GM12878 (cell line): ENCODE measurements around the gene TMIGD3. TPM values are rescaled to one million over a fixed set of nuclear protein-coding genes. Genes with fewer than 3 reads are reported as not detected.

ENCODE experiments used
- ATAC-seq: fragments of 200-7000 bp; cut with Tn5 transposase; 3 replicates; pipeline ENCODE4 v1.9.1; 2020; ENCODE audit warnings: mild to moderate bottlenecking, moderate library complexity
- BruUV-seq: library from RNA; stranded (reverse); fragments of 400-500 nt; replicated peaks from 2 replicates; lab custom pipeline; 2021; lab: Mats Ljungman, UMichigan
- CTCF ChIA-PET: fragments of 300-600 bp; sonication (Branson Sonifier 250); formaldehyde crosslinking; extraction: SDS; loops from one replicate; lab custom pipeline; 2021; ENCODE audit warnings: inconsistent platforms; lab: Yijun Ruan, JAX
- POLR2A ChIA-PET: fragments of 350-600 bp; formaldehyde crosslinking; extraction: SDS; loops from one replicate; lab custom pipeline; 2021; ENCODE audit warnings: inconsistent platforms; lab: Charles Lee
- RAD21 ChIA-PET: fragments of 300-600 bp; sonication (Branson Sonifier 250); formaldehyde crosslinking; loops from one replicate; lab custom pipeline; 2023; ENCODE audit warnings: antibody characterized with exemption; ENCODE audit not compliant: unreplicated experiment; lab: Charles Lee
- SMC1A ChIA-PET: fragments of 300-600 bp; sonication (Branson Sonifier 250); formaldehyde crosslinking; loops from one replicate; lab custom pipeline; 2023; ENCODE audit not compliant: unreplicated experiment, uncharacterized antibody; lab: Charles Lee
- DNase-seq: peaks from one replicate; pipeline ENCODE4 v3.0.0-alpha.2; 2011; ENCODE audit warnings: low read depth, low spot score
- FAIRE-seq: peaks from 3 replicates; lab custom pipeline; 2011; peaks lifted over from hg19 to GRCh38; lab: Jason Lieb, UNC
- H2AFZ ChIP-seq: 2 replicates; pipeline ENCODE4 v1.6.0; 2011; ENCODE audit warnings: low read depth, low read length, control low read depth; ENCODE audit not compliant: control insufficient read depth
- H3K27ac ChIP-seq: 2 replicates; pipeline ENCODE4 v1.5.1; 2011; ENCODE audit warnings: control low read depth; ENCODE audit not compliant: control insufficient read depth, insufficient read depth
- H3K27me3 ChIP-seq, 2 experiments: replicated peaks in 1 of 2; 2 replicates each; pipeline versions ENCODE4 v1.6.0 to v1.6.1; 2011; ENCODE audit warnings: low read length in 1 of 2; ENCODE audit not compliant: control insufficient read depth in 2 of 2, insufficient read depth in 2 of 2
- H3K36me3 ChIP-seq, 2 experiments: 2 replicates each; pipeline ENCODE4 v1.5.1; 2011; ENCODE audit warnings: low read length in 1 of 2; ENCODE audit not compliant: control insufficient read depth in 2 of 2, insufficient read depth in 2 of 2
- H3K4me1 ChIP-seq: 2 replicates; pipeline ENCODE4 v1.6.1; 2011; ENCODE audit warnings: mild to moderate bottlenecking, low read length, moderate library complexity, mixed read lengths; ENCODE audit not compliant: control insufficient read depth, insufficient read depth
- H3K4me2 ChIP-seq: 2 replicates; pipeline ENCODE4 v1.6.0; 2011; ENCODE audit warnings: control low read depth; ENCODE audit not compliant: control insufficient read depth, insufficient read depth
- H3K4me3 ChIP-seq: fragments of 200-600 bp; sonication (generic); 2 replicates; pipeline ENCODE4 v1.5.1; 2016
- H3K79me2 ChIP-seq: 2 replicates; pipeline ENCODE4 v1.6.0; 2011; ENCODE audit warnings: low read length; ENCODE audit not compliant: control insufficient read depth, insufficient read depth
- H3K9ac ChIP-seq: 2 replicates; pipeline ENCODE4 v1.8.0; 2011; ENCODE audit warnings: low read length, control low read depth, mixed read lengths; ENCODE audit not compliant: control insufficient read depth, insufficient read depth
- H3K9me3 ChIP-seq: replicated peaks from 3 replicates; pipeline ENCODE4 v1.5.1; 2011; ENCODE audit warnings: mild to moderate bottlenecking, low read length; ENCODE audit not compliant: control insufficient read depth, insufficient read depth
- H4K20me1 ChIP-seq: 2 replicates; pipeline ENCODE4 v1.6.0; 2011; ENCODE audit not compliant: control insufficient read depth, insufficient read depth
- ESRRA ChIP-seq: IDR thresholded peaks from 2 replicates; pipeline ENCODE4 v1.6.1; 2012; ENCODE audit warnings: mild to moderate bottlenecking, low read length, improper control_type of control experiment
- ETV6 ChIP-seq, 2 experiments: fragments of 450-650 bp in 1 of 2; IDR thresholded peaks in 1 of 2; conservative IDR thresholded peaks in 1 of 2; 2 replicates each; pipeline ENCODE4 v1.6.1; 2014; ENCODE audit warnings: antibody characterized with exemption in 1 of 2, borderline replicate concordance in 1 of 2, low read depth in 1 of 2, mild to moderate bottlenecking in 1 of 2, moderate library complexity in 1 of 2
- HDAC2 ChIP-seq: fragments of 200-600 bp; sonication (generic); IDR thresholded peaks from 2 replicates; pipeline ENCODE4 v1.6.1; 2017
- KLF5 ChIP-seq: fragments of 450-650 bp; IDR thresholded peaks from 2 replicates; pipeline ENCODE4 v1.6.1; 2014; ENCODE audit warnings: mild to moderate bottlenecking; ENCODE audit not compliant: partially characterized antibody
- MEF2A ChIP-seq: IDR thresholded peaks from 2 replicates; pipeline ENCODE4 v1.6.1; 2011; ENCODE audit warnings: low read depth, mild to moderate bottlenecking, low read length, moderate library complexity; ENCODE audit not compliant: insufficient read depth
- NRF1 ChIP-seq: conservative IDR thresholded peaks from 2 replicates; pipeline ENCODE4 v1.6.1; 2011; ENCODE audit warnings: mild to moderate bottlenecking, low read depth, low read length, improper control_type of control experiment
- SIN3A ChIP-seq: IDR thresholded peaks from 2 replicates; pipeline ENCODE4 v1.6.1; 2012; ENCODE audit warnings: low read depth, low read length, improper control_type of control experiment
- SIX5 ChIP-seq: IDR thresholded peaks from 2 replicates; pipeline ENCODE4 v1.6.1; 2011; ENCODE audit warnings: mild to moderate bottlenecking, low read depth, low read length, moderate library complexity; ENCODE audit not compliant: severe bottlenecking
- SMAD1 ChIP-seq: fragments of 450-650 bp; IDR thresholded peaks from 2 replicates; pipeline ENCODE4 v1.6.1; 2018; ENCODE audit warnings: mild to moderate bottlenecking, low read depth; ENCODE audit not compliant: partially characterized antibody
- TCF3 ChIP-seq: IDR thresholded peaks from 2 replicates; pipeline ENCODE4 v1.6.1; 2012; ENCODE audit warnings: low read depth, mild to moderate bottlenecking, low read length, borderline replicate concordance; ENCODE audit not compliant: insufficient read depth
- ZNF207 ChIP-seq: fragments of 450-650 bp; IDR thresholded peaks from 2 replicates; pipeline ENCODE4 v1.6.1; 2014; ENCODE audit warnings: antibody characterized with exemption, mild to moderate bottlenecking, borderline replicate concordance
- WGBS: methylation state at CpG from one replicate; pipeline ENCODE4 v1.1.6; 2016; ENCODE audit warnings: low lambda C conversion rate; ENCODE audit not compliant: insufficient replicate concordance, insufficient coverage; ENCODE audit errors: missing lambda C conversion rate; 5-methylcytosine and 5-hydroxymethylcytosine counted together
- in situ Hi-C: fragments of 300-500 bp; cut with MboI; formaldehyde crosslinking; loops from 9 replicates; pipeline ENCODE4 v1.14.3; 2018; ENCODE audit warnings: mixed read lengths
- intact Hi-C: fragments of 100-400 bp; cut with micrococcal nuclease; formaldehyde crosslinking; loops from one replicate; pipeline ENCODE4 v1.14.2; 2022; ENCODE audit not compliant: unreplicated experiment
- polyA plus RNA-seq, 11 experiments: library from polyadenylated mRNA; depleted of rRNA in 4 of 11; unstranded in 6 of 11; stranded (reverse) in 5 of 11; fragments of >200 nt; fragmentation: Nextera tagmentation in 4 of 11; fragmentation: Illumina TruSeq in 1 of 11; extraction: Ambion mirVana in 4 of 11; extraction: Trizol in 1 of 11; gene quantifications; 1 replicate in 1 of 11; 2 replicates in 10 of 11; pipeline versions ENCODE4 v1.2.1 to v1.2.3, GENCODE V29; 2011 to 2016; ENCODE audit warnings: inconsistent platforms in 2 of 11, missing spikeins in 2 of 11, low read depth in 1 of 11
- total RNA-seq, 4 experiments: library from RNA; depleted of rRNA in 3 of 4; stranded (reverse); fragments of >200 nt in 3 of 4; fragmentation: Illumina TruSeq in 1 of 4; extraction: Trizol in 1 of 4; gene quantifications; 2 replicates each; pipeline versions ENCODE4 v1.2.1 to v1.2.3, GENCODE V29; 2013 to 2021
- TF ChIP-seq, protein P1 (sequence below): fragments of 450-650 bp; IDR thresholded peaks from 2 replicates; pipeline ENCODE4 v1.6.1; 2017; ENCODE audit warnings: antibody characterized with exemption, mild to moderate bottlenecking, moderate library complexity
- TF ChIP-seq, protein P2 (sequence below): fragments of 450-650 bp; IDR thresholded peaks from 2 replicates; pipeline ENCODE4 v1.6.1; 2016; ENCODE audit warnings: mild to moderate bottlenecking
- TF ChIP-seq, protein P3 (sequence below): fragments of 450-650 bp; IDR thresholded peaks from 2 replicates; pipeline ENCODE4 v1.6.1; 2017; ENCODE audit warnings: mild to moderate bottlenecking, moderate library complexity

Gene TMIGD3
- total and polyA plus RNA-seq, 10 of the 15 experiments (the other 5 are each of a cell fraction or from before 2014, with no cell fraction given), result 0.17 TPM; not detected in 9

DNA sequence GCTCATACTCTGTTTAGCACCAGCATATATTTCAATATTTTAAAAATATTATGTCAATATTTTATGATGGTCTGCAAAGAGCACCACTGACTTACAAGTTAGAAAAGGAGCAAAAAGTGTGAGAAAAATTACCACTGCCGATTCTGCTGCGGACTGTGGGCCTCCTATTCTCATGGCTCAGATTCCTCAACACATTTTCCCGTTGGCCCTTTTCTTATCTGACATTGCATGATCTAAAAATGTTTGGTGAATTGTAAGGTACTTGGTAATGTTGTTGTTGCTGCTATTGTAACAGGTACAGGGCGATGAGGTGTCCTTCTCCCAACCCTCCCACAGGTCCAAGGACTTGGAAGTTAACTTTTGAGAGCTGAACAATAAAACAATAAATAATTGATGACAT is 28.9 kb downstream of the TMIGD3 start:
- no peak for FAIRE-seq
- POLR2A ChIA-PET, result no interaction called here
- H3K4me1 ChIP-seq, result peaks cover 43% of the 10 kb centered on the region
- no peak overlapping the region for H3K9ac ChIP-seq
- in situ Hi-C loops, result no loop called here
- H3K9me3 ChIP-seq, result no peaks in the 10 kb centered on the region; the same call in 2 of the 3 replicates
- WGBS, result 98% methylated on average over 4 of the region's 4 CpGs
- H3K4me2 ChIP-seq, result no peak overlapping the region
- H3K27me3 ChIP-seq, result no peaks in the 10 kb centered on the region
- TF ChIP-seq SMAD1 (no peak), NRF1 (no peak), TCF3 (no peak), KLF5 (no peak), MEF2A (no peak), SIX5 (no peak), ESRRA (no peak), ZNF207 (no peak), SIN3A (no peak), ETV6 (conservative IDR thresholded peaks at IDR 0.05 in 1 of 2, IDR thresholded peaks at IDR 0.05 in 1 of 2; ENCODE audit: borderline replicate concordance in 1 of 2, low read depth in 1 of 2) (no peak), HDAC2 (no peak)
- TF ChIP-seq, protein P1, sequence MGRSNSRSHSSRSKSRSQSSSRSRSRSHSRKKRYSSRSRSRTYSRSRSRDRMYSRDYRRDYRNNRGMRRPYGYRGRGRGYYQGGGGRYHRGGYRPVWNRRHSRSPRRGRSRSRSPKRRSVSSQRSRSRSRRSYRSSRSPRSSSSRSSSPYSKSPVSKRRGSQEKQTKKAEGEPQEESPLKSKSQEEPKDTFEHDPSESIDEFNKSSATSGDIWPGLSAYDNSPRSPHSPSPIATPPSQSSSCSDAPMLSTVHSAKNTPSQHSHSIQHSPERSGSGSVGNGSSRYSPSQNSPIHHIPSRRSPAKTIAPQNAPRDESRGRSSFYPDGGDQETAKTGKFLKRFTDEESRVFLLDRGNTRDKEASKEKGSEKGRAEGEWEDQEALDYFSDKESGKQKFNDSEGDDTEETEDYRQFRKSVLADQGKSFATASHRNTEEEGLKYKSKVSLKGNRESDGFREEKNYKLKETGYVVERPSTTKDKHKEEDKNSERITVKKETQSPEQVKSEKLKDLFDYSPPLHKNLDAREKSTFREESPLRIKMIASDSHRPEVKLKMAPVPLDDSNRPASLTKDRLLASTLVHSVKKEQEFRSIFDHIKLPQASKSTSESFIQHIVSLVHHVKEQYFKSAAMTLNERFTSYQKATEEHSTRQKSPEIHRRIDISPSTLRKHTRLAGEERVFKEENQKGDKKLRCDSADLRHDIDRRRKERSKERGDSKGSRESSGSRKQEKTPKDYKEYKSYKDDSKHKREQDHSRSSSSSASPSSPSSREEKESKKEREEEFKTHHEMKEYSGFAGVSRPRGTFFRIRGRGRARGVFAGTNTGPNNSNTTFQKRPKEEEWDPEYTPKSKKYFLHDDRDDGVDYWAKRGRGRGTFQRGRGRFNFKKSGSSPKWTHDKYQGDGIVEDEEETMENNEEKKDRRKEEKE, result no peak
- TF ChIP-seq, protein P2, sequence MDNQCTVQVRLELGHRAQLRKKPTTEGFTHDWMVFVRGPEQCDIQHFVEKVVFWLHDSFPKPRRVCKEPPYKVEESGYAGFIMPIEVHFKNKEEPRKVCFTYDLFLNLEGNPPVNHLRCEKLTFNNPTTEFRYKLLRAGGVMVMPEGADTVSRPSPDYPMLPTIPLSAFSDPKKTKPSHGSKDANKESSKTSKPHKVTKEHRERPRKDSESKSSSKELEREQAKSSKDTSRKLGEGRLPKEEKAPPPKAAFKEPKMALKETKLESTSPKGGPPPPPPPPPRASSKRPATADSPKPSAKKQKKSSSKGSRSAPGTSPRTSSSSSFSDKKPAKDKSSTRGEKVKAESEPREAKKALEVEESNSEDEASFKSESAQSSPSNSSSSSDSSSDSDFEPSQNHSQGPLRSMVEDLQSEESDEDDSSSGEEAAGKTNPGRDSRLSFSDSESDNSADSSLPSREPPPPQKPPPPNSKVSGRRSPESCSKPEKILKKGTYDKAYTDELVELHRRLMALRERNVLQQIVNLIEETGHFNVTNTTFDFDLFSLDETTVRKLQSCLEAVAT, result no peak
- TF ChIP-seq, protein P3, sequence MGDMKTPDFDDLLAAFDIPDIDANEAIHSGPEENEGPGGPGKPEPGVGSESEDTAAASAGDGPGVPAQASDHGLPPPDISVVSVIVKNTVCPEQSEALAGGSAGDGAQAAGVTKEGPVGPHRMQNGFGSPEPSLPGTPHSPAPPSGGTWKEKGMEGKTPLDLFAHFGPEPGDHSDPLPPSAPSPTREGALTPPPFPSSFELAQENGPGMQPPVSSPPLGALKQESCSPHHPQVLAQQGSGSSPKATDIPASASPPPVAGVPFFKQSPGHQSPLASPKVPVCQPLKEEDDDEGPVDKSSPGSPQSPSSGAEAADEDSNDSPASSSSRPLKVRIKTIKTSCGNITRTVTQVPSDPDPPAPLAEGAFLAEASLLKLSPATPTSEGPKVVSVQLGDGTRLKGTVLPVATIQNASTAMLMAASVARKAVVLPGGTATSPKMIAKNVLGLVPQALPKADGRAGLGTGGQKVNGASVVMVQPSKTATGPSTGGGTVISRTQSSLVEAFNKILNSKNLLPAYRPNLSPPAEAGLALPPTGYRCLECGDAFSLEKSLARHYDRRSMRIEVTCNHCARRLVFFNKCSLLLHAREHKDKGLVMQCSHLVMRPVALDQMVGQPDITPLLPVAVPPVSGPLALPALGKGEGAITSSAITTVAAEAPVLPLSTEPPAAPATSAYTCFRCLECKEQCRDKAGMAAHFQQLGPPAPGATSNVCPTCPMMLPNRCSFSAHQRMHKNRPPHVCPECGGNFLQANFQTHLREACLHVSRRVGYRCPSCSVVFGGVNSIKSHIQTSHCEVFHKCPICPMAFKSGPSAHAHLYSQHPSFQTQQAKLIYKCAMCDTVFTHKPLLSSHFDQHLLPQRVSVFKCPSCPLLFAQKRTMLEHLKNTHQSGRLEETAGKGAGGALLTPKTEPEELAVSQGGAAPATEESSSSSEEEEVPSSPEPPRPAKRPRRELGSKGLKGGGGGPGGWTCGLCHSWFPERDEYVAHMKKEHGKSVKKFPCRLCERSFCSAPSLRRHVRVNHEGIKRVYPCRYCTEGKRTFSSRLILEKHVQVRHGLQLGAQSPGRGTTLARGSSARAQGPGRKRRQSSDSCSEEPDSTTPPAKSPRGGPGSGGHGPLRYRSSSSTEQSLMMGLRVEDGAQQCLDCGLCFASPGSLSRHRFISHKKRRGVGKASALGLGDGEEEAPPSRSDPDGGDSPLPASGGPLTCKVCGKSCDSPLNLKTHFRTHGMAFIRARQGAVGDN, result no peak
- TF ChIP-seq, all 136 proteins: peak for 0
- H3K79me2 ChIP-seq, result no peaks in the 10 kb centered on the region
- no peak for ATAC-seq
- CTCF ChIA-PET, result interaction anchor here (1.7 to 8.7 kb wide), 3 partner anchors 12 to 293 kb away, joined by 4 to 119 read pairs (median 59); no protein-coding TSS in a partner anchor
- SMC1A ChIA-PET, result interaction anchor here (0.9 to 12.1 kb wide), 5 partner anchors 24 to 228 kb away, joined by 3 to 128 read pairs (median 3); no protein-coding TSS in a partner anchor
- no TSS peak for BruUV-seq
- H3K27ac ChIP-seq, result no peak overlapping the region
- intact Hi-C loops, result loop anchor here (10.0 kb wide), 2 partner anchors 60 to 250 kb away; partner anchors contain the start of gene CHI3L2
- H3K36me3 ChIP-seq, result 0 out of 4 replicates have a peak, but pooled peaks cover 0 to 3% of the 10 kb centered on the region in 2 experiments
- RAD21 ChIA-PET, result interaction anchor here (0.8 to 5.5 kb wide), 2 partner anchors 26 to 32 kb away, joined by 3 to 48 read pairs; partner anchors contain the start of gene WDR77
- no peak overlapping the region for H3K4me3 ChIP-seq
- no peak for DNase-seq
- no peak overlapping the region for H2AFZ ChIP-seq
- H4K20me1 ChIP-seq, result no peaks in the 10 kb centered on the region
